RWPE2 (cell line): ENCODE results near the gene SGCB.

Experiments used
- ATAC-seq: fragments of 200-7000 bp; cut with Tn5 transposase; 3 replicates; pipeline ENCODE4 v1.9.1; 2021; ENCODE audit warnings: low read depth
- DNase-seq: peaks from one replicate; pipeline ENCODE4 v3.0.0-alpha.2; 2020; ENCODE audit warnings: low spot score
- H3K27ac ChIP-seq: fragments of 450-650 bp; 2 replicates; pipeline ENCODE4 v1.5.1; 2017; ENCODE audit warnings: mild to moderate bottlenecking; ENCODE audit not compliant: poor library complexity, severe bottlenecking
- H3K27me3 ChIP-seq: fragments of 250-450 bp; sonication (Bioruptor Pico); 2 replicates; pipeline ENCODE4 v1.5.1; 2021; ENCODE audit warnings: mild to moderate bottlenecking, moderate library complexity; ENCODE audit not compliant: insufficient read depth, poor library complexity, severe bottlenecking
- H3K36me3 ChIP-seq: fragments of 250-450 bp; sonication (Bioruptor Pico); 2 replicates; pipeline ENCODE4 v1.5.1; 2020; ENCODE audit warnings: low read depth, mild to moderate bottlenecking, moderate library complexity
- H3K4me1 ChIP-seq: fragments of 250-450 bp; sonication (Bioruptor Pico); 2 replicates; pipeline ENCODE4 v1.5.1; 2021; ENCODE audit warnings: mild to moderate bottlenecking, moderate library complexity; ENCODE audit not compliant: insufficient read depth, poor library complexity, severe bottlenecking
- H3K4me3 ChIP-seq: fragments of 250-450 bp; sonication (Bioruptor Pico); 2 replicates; pipeline ENCODE4 v1.5.1; 2021; ENCODE audit warnings: mild to moderate bottlenecking, moderate library complexity; ENCODE audit not compliant: severe bottlenecking
- H3K9me3 ChIP-seq: fragments of 250-450 bp; sonication (Bioruptor Pico); 2 replicates; pipeline ENCODE4 v1.5.1; 2021; ENCODE audit warnings: mild to moderate bottlenecking, moderate library complexity; ENCODE audit not compliant: severe bottlenecking
- CTCF ChIP-seq: fragments of 450-650 bp; IDR thresholded peaks from one replicate; pipeline ENCODE4 v1.5.1; 2017; ENCODE audit warnings: mild to moderate bottlenecking, moderate library complexity; ENCODE audit not compliant: poor library complexity, severe bottlenecking

The SGCB gene

GRCh38 chr4:52045028-52045427 lies 6.9 kb upstream of the SGCB start:
- Histone ChIP-seq H3K4me1 (no peaks in the 10 kb centered on the region), H3K36me3 (no peaks in the 10 kb centered on the region), H3K27ac (no peak overlapping the region), H3K27me3 (no peaks in the 10 kb centered on the region), H3K9me3 (no peaks in the 10 kb centered on the region), H3K4me3 (no peak overlapping the region)
- no peak for ATAC-seq
- no peak for DNase-seq
- no peak for TF ChIP-seq CTCF

- Histone ChIP-seq H3K27ac (no peak overlapping the region), H3K4me1 (peaks cover 6% of the 10 kb centered on the region), H3K4me3 (peak overlapping the region; percentile 56), H3K9me3 (no peaks in the 10 kb centered on the region), H3K27me3 (no peaks in the 10 kb centered on the region), H3K36me3 (peaks cover 19% of the 10 kb centered on the region)
- no peak for DNase-seq
- TF ChIP-seq CTCF: no peak
- ATAC-seq: peak; percentile 48
Measured at GRCh38 chr4:52037689-52038102, 403 bp downstream of the SGCB start.

GRCh38 chr4:52036886-52037530 lies 1.1 kb downstream of the SGCB start:
- no peaks in the 10 kb centered on the region for H3K27me3 ChIP-seq
- no peaks in the 10 kb centered on the region for H3K9me3 ChIP-seq
- no peak for DNase-seq
- H3K36me3 ChIP-seq: peaks cover 24% of the 10 kb centered on the region
- no peak for TF ChIP-seq CTCF
- peaks cover 6% of the 10 kb centered on the region for H3K4me1 ChIP-seq
- H3K4me3 ChIP-seq: peak overlapping the region; percentile 56
- ATAC-seq: no peak
- no peak overlapping the region for H3K27ac ChIP-seq

GRCh38 chr4:52035190-52035589 lies 2.9 kb downstream of the SGCB start:
- no peak for DNase-seq
- ATAC-seq: no peak
- TF ChIP-seq CTCF: no peak
- Histone ChIP-seq H3K27ac (no peak overlapping the region), H3K4me3 (no peak overlapping the region), H3K9me3 (no peaks in the 10 kb centered on the region), H3K36me3 (peaks cover 33% of the 10 kb centered on the region), H3K27me3 (no peaks in the 10 kb centered on the region), H3K4me1 (peaks cover 6% of the 10 kb centered on the region)

- H3K27me3 ChIP-seq: no peaks in the 10 kb centered on the region
- no peak for DNase-seq
Measured at GRCh38 chr4:52032005-52032404, 6.1 kb downstream of the SGCB start.

More at GRCh38 chr4:52032005-52032404, 6.1 kb downstream of the SGCB start:
- ATAC-seq: no peak
- H3K27ac ChIP-seq: no peak overlapping the region
- peaks cover 8% of the 10 kb centered on the region for H3K4me1 ChIP-seq
- no peaks in the 10 kb centered on the region for H3K9me3 ChIP-seq
- TF ChIP-seq CTCF: no peak
- peaks cover 60% of the 10 kb centered on the region for H3K36me3 ChIP-seq
- no peak overlapping the region for H3K4me3 ChIP-seq
